Subcutaneous adipose tissue (tissue), 4 donors: ENCODE results near the gene TMA16. TPM values are rescaled to one million over a fixed set of nuclear protein-coding genes. Genes with fewer than 3 reads are reported as not detected.

Source experiments
- CTCF ChIP-seq: fragments of 450-650 bp; IDR thresholded peaks from one replicate; pipeline ENCODE4 v1.5.1; 2016; ENCODE audit warnings: low read depth, mild to moderate bottlenecking, control low read depth, antibody characterized with exemption, moderate library complexity
- total RNA-seq, 4 donors: library from RNA; depleted of rRNA; stranded (reverse); fragments of >200 nt; gene quantifications; one replicate each; pipeline ENCODE4 v1.1.0, GENCODE V29; 2016

TMA16 gene
- total RNA-seq, 4 donors from 2014 or later: 23.5 to 43.7 (median 28.7) TPM

GRCh38 chr4:163473576-163473975 lies 20.9 kb upstream of the TMA16 start, which contains the start of gene TKTL2:
TSS of gene TKTL2 (minus strand) at chr4:163473754. CDS start at chr4:163473734, 20 bp downstream.
- no peak for TF ChIP-seq CTCF

- TF ChIP-seq CTCF: no peak
Observed at GRCh38 chr4:163474027-163474426, 20.5 kb upstream of the TMA16 start.

- no peak for TF ChIP-seq CTCF
Observed at GRCh38 chr4:163476761-163477438, 17.6 kb upstream of the TMA16 start.

GRCh38 chr4:163482190-163482589 lies 12.3 kb upstream of the TMA16 start:
- TF ChIP-seq CTCF: no peak

GRCh38 chr4:163484906-163485305 lies 9.6 kb upstream of the TMA16 start:
- TF ChIP-seq CTCF: no peak

GRCh38 chr4:163485589-163485988 lies 8.9 kb upstream of the TMA16 start:
- TF ChIP-seq CTCF: no peak

- TF ChIP-seq CTCF: no peak
Observed at GRCh38 chr4:163486321-163486720, 8.2 kb upstream of the TMA16 start.
